ENCODE data around the gene NTSR1. TPM values are rescaled to one million over a fixed set of nuclear protein-coding genes. Genes with fewer than 3 reads are reported as not detected.

The NTSR1 gene
- polyA plus RNA-seq, 3 donors: 0.35 to 2.5 (median 0.40) TPM

- H3K4me1 Mint-ChIP-seq: peaks cover 6% of the 10 kb centered on the region
- no peak overlapping the region for H3K9ac ChIP-seq (ENCODE audit: insufficient read depth, low read length, poor library complexity, severe bottlenecking)
- DNase-seq: no peak
- 93% methylated on average over 26 of the region's 26 CpGs for WGBS (ENCODE audit: insufficient coverage)
- H3K27ac ChIP-seq (ENCODE audit: low read depth in 1 of 2, low read length in 2 of 2): no peak overlapping the region
- no peak overlapping the region for H2AFZ ChIP-seq (ENCODE audit: insufficient read depth, low read depth, low read length, poor library complexity, severe bottlenecking)
- H3K79me2 ChIP-seq (ENCODE audit: insufficient read depth, low read length): no peaks in the 10 kb centered on the region
- no peaks in the 10 kb centered on the region for H4K20me1 ChIP-seq (ENCODE audit: insufficient read depth, low read length)
- H3K27ac Mint-ChIP-seq: peak overlapping the region in 1 of 7 donors; percentile 31
- intact Hi-C loops (cut with micrococcal nuclease): no loop called here
- TF ChIP-seq, protein P1, sequence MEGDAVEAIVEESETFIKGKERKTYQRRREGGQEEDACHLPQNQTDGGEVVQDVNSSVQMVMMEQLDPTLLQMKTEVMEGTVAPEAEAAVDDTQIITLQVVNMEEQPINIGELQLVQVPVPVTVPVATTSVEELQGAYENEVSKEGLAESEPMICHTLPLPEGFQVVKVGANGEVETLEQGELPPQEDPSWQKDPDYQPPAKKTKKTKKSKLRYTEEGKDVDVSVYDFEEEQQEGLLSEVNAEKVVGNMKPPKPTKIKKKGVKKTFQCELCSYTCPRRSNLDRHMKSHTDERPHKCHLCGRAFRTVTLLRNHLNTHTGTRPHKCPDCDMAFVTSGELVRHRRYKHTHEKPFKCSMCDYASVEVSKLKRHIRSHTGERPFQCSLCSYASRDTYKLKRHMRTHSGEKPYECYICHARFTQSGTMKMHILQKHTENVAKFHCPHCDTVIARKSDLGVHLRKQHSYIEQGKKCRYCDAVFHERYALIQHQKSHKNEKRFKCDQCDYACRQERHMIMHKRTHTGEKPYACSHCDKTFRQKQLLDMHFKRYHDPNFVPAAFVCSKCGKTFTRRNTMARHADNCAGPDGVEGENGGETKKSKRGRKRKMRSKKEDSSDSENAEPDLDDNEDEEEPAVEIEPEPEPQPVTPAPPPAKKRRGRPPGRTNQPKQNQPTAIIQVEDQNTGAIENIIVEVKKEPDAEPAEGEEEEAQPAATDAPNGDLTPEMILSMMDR (IDR thresholded peaks at IDR 0.05): no peak
- H3K4me3 Mint-ChIP-seq: no peak overlapping the region
- no peak overlapping the region for H3K4me2 ChIP-seq (replicated peaks; ENCODE audit: extremely low read depth, low read length, poor library complexity, severe bottlenecking)
- H3K27me3 Mint-ChIP-seq (ENCODE audit: low read depth in 3 of 3): peaks cover 4 to 15% (median 8%) of the 10 kb centered on the region in 3 donors
- H3K27me3 ChIP-seq (ENCODE audit: control insufficient read depth in 2 of 2, insufficient read depth in 2 of 2, low read length in 2 of 2): no peaks in the 10 kb centered on the region
- peaks cover 5 to 12% of the 10 kb centered on the region in 2 donors for H3K4me1 ChIP-seq (ENCODE audit: control insufficient read depth in 1 of 2, insufficient read depth in 2 of 2, low read length in 2 of 2)
- no peaks in the 10 kb centered on the region for H3K36me3 ChIP-seq (replicated peaks in 1 of 2; ENCODE audit: control insufficient read depth in 1 of 2, insufficient read depth in 2 of 2, low read length in 2 of 2)
- H3K36me3 Mint-ChIP-seq: peaks cover 2 to 15% of the 10 kb centered on the region in 2 donors
- no peaks in the 10 kb centered on the region for H3K9me3 ChIP-seq (replicated peaks in 1 of 2; ENCODE audit: control insufficient read depth in 1 of 2, insufficient read depth in 1 of 2, low read length in 2 of 2)
- H3K4me3 ChIP-seq (replicated peaks in 1 of 3; ENCODE audit: low read depth in 2 of 3, low read length in 3 of 3): no peak overlapping the region
- H3K9me3 Mint-ChIP-seq: peaks cover 0 to 4% (median 0%) of the 10 kb centered on the region in 7 donors
Observed at GRCh38 chr20:62760856-62761758, 52.5 kb downstream of the NTSR1 start.

GRCh38 chr20:62761759-62762131 lies 53.1 kb downstream of the NTSR1 start:
- Mint-ChIP-seq H3K27ac (no peak overlapping the region), H3K9me3 (peaks cover 0 to 4% (median 0%) of the 10 kb centered on the region in 7 donors), H3K36me3 (peaks cover 2 to 15% of the 10 kb centered on the region in 2 donors), H3K4me1 (peaks cover 10% of the 10 kb centered on the region), H3K27me3 (ENCODE audit: low read depth in 3 of 3) (peaks cover 4 to 21% (median 5%) of the 10 kb centered on the region in 3 donors), H3K4me3 (no peak overlapping the region)
- H3K9me3 ChIP-seq (replicated peaks in 1 of 2; ENCODE audit: control insufficient read depth in 1 of 2, insufficient read depth in 1 of 2, low read length in 2 of 2): no peaks in the 10 kb centered on the region
- TF ChIP-seq, protein P1 (IDR thresholded peaks at IDR 0.05): no peak
- H3K27ac ChIP-seq (ENCODE audit: low read depth in 1 of 2, low read length in 2 of 2): no peak overlapping the region
- H3K4me1 ChIP-seq (ENCODE audit: control insufficient read depth in 1 of 2, insufficient read depth in 2 of 2, low read length in 2 of 2): peaks cover 5 to 12% of the 10 kb centered on the region in 2 donors
- no peaks in the 10 kb centered on the region for H3K36me3 ChIP-seq (replicated peaks in 1 of 2; ENCODE audit: control insufficient read depth in 1 of 2, insufficient read depth in 2 of 2, low read length in 2 of 2)
- no peak for DNase-seq
- H3K27me3 ChIP-seq (ENCODE audit: control insufficient read depth in 2 of 2, insufficient read depth in 2 of 2, low read length in 2 of 2): no peaks in the 10 kb centered on the region
- no peak overlapping the region for H3K4me2 ChIP-seq (replicated peaks; ENCODE audit: extremely low read depth, low read length, poor library complexity, severe bottlenecking)
- no peaks in the 10 kb centered on the region for H4K20me1 ChIP-seq (ENCODE audit: insufficient read depth, low read length)
- intact Hi-C loops (cut with micrococcal nuclease): no loop called here
- 97% methylated on average over 5 of the region's 6 CpGs for WGBS (ENCODE audit: insufficient coverage)
- no peak overlapping the region for H3K4me3 ChIP-seq (replicated peaks in 1 of 3; ENCODE audit: low read depth in 2 of 3, low read length in 3 of 3)
- H3K79me2 ChIP-seq (ENCODE audit: insufficient read depth, low read length): no peaks in the 10 kb centered on the region
- H3K9ac ChIP-seq (ENCODE audit: insufficient read depth, low read length, poor library complexity, severe bottlenecking): no peak overlapping the region
- H2AFZ ChIP-seq (ENCODE audit: insufficient read depth, low read depth, low read length, poor library complexity, severe bottlenecking): no peak overlapping the region
